Mesenchymal stem cell (in vitro differentiated cells and primary cell): ENCODE data around the gene KDM5B.
"Not testable (repeated sequence)": the region's sequence is repeated elsewhere in the genome, so short reads cannot be mapped to it uniquely, and the experiment has no call there.

ENCODE experiments used
- DNase-seq: peaks from one replicate; pipeline ENCODE4 v3.0.0-alpha.2; 2013
- H2AFZ ChIP-seq: one replicate; pipeline ENCODE4 v1.6.1; 2013; ENCODE audit warnings: low read depth, mild to moderate bottlenecking, control low read depth, inconsistent platforms, low read length, moderate library complexity
- H2AK5ac ChIP-seq: 2 replicates; pipeline ENCODE4 v1.6.1; 2013; ENCODE audit warnings: low read length, moderate library complexity, mild to moderate bottlenecking, inconsistent platforms; ENCODE audit not compliant: severe bottlenecking
- H2BK120ac ChIP-seq: one replicate; pipeline ENCODE4 v1.6.1; 2013; ENCODE audit warnings: low read depth, mild to moderate bottlenecking, inconsistent platforms, low read length, moderate library complexity
- H2BK12ac ChIP-seq, 2 experiments: one replicate each; pipeline ENCODE4 v1.6.1; 2013; ENCODE audit warnings: inconsistent platforms in 2 of 2, low read length in 2 of 2, mild to moderate bottlenecking in 2 of 2, moderate library complexity in 2 of 2, control low read depth in 1 of 2
- H2BK15ac ChIP-seq: one replicate; pipeline ENCODE4 v1.6.1; 2013; ENCODE audit warnings: mild to moderate bottlenecking, low read depth, inconsistent platforms; ENCODE audit not compliant: poor library complexity, severe bottlenecking
- H2BK5ac ChIP-seq: 2 replicates; pipeline ENCODE4 v1.6.1; 2013; ENCODE audit warnings: low read depth, mild to moderate bottlenecking, low read length, control low read depth, inconsistent platforms; ENCODE audit not compliant: poor library complexity, severe bottlenecking
- H3K14ac ChIP-seq, 2 experiments: one replicate each; pipeline ENCODE4 v1.6.1; 2013; ENCODE audit warnings: inconsistent platforms in 2 of 2, low read length in 2 of 2, control low read depth in 1 of 2, mild to moderate bottlenecking in 1 of 2, moderate library complexity in 1 of 2
- H3K18ac ChIP-seq, 2 experiments: one replicate each; pipeline ENCODE4 v1.6.1; 2013; ENCODE audit warnings: inconsistent platforms in 2 of 2, low read length in 2 of 2, control low read depth in 1 of 2, low read depth in 1 of 2, mild to moderate bottlenecking in 1 of 2
- H3K23ac ChIP-seq, 2 experiments: one replicate each; pipeline ENCODE4 v1.6.1; 2013; ENCODE audit warnings: inconsistent platforms in 2 of 2, low read length in 2 of 2, mild to moderate bottlenecking in 2 of 2, moderate library complexity in 2 of 2, control low read depth in 1 of 2
- H3K27ac ChIP-seq: 2 replicates; pipeline ENCODE4 v1.5.1; 2013; ENCODE audit warnings: mild to moderate bottlenecking, moderate library complexity, low read length, control low read depth, inconsistent platforms; ENCODE audit not compliant: poor library complexity, severe bottlenecking
- H3K27me3 ChIP-seq, 2 experiments: 2 replicates each; pipeline versions ENCODE4 v1.6.1 to v1.7.0; 2013; ENCODE audit warnings: low read length in 2 of 2, mild to moderate bottlenecking in 2 of 2, moderate library complexity in 2 of 2, control low read depth in 1 of 2, inconsistent platforms in 1 of 2; ENCODE audit not compliant: control insufficient read depth in 1 of 2, insufficient read depth in 1 of 2
- H3K36me3 ChIP-seq, 2 experiments: 2 replicates each; pipeline versions ENCODE4 v1.6.1 to v1.7.0; 2013; ENCODE audit warnings: low read length in 2 of 2, control low read depth in 1 of 2, inconsistent platforms in 1 of 2, low read depth in 1 of 2, mild to moderate bottlenecking in 1 of 2; ENCODE audit not compliant: insufficient read depth in 2 of 2, control insufficient read depth in 1 of 2
- H3K4ac ChIP-seq, 2 experiments: one replicate each; pipeline ENCODE4 v1.6.1; 2013; ENCODE audit warnings: inconsistent platforms in 2 of 2, low read length in 2 of 2, mild to moderate bottlenecking in 2 of 2, moderate library complexity in 2 of 2, control low read depth in 1 of 2, low read depth in 1 of 2
- H3K4me1 ChIP-seq: 2 replicates; pipeline ENCODE4 v1.6.1; 2013; ENCODE audit warnings: low read depth, low read length, control low read depth; ENCODE audit not compliant: control insufficient read depth, insufficient read depth
- H3K4me2 ChIP-seq: 2 replicates; pipeline ENCODE4 v1.6.1; 2013; ENCODE audit warnings: low read length, mild to moderate bottlenecking, inconsistent platforms; ENCODE audit not compliant: poor library complexity, severe bottlenecking
- H3K4me3 ChIP-seq, 2 experiments: 2 replicates each; pipeline versions ENCODE4 v1.5.1 to v1.7.0; 2013; ENCODE audit warnings: low read length in 2 of 2, mild to moderate bottlenecking in 2 of 2, control low read depth in 1 of 2, low read depth in 1 of 2; ENCODE audit not compliant: insufficient read depth in 1 of 2
- H3K79me1 ChIP-seq: replicated peaks from 2 replicates; pipeline ENCODE4 v1.6.1; 2013; ENCODE audit warnings: mild to moderate bottlenecking, control low read depth, low read length, inconsistent platforms; ENCODE audit not compliant: poor library complexity, severe bottlenecking
- H3K9ac ChIP-seq: 2 replicates; pipeline ENCODE4 v1.7.0; 2013; ENCODE audit warnings: mild to moderate bottlenecking, low read length, moderate library complexity
- H3K9me3 ChIP-seq: 2 replicates; pipeline ENCODE4 v1.7.0; 2013; ENCODE audit warnings: mild to moderate bottlenecking, low read length; ENCODE audit not compliant: control insufficient read depth
- H4K8ac ChIP-seq: one replicate; pipeline ENCODE4 v1.6.1; 2013; ENCODE audit warnings: inconsistent platforms, mild to moderate bottlenecking, low read length, moderate library complexity
- H4K91ac ChIP-seq: one replicate; pipeline ENCODE4 v1.6.1; 2013; ENCODE audit warnings: mild to moderate bottlenecking, low read length, inconsistent platforms
- WGBS: methylation state at CpG from one replicate; pipeline ENCODE4 v1.1.7; 2013; ENCODE audit warnings: mixed read lengths; 5-methylcytosine and 5-hydroxymethylcytosine counted together

Gene KDM5B

GRCh38 chr1:202745323-202745888 is 62.8 kb downstream of the KDM5B start:
- H4K91ac ChIP-seq: no peak overlapping the region
- 86% methylated on average over 2 of the region's 3 CpGs for WGBS
- no peak for DNase-seq
- H3K4me3 ChIP-seq: no peak overlapping the region
- peaks cover 34 to 97% of the 10 kb centered on the region in 2 experiments for H3K36me3 ChIP-seq
- H3K14ac ChIP-seq: no peak overlapping the region
- no peaks in the 10 kb centered on the region for H3K27me3 ChIP-seq
- no peak overlapping the region for H3K4me2 ChIP-seq
- H3K9ac ChIP-seq: no peak overlapping the region
- no peak overlapping the region for H4K8ac ChIP-seq
- no peak overlapping the region for H3K4ac ChIP-seq
- no peak overlapping the region for H3K27ac ChIP-seq
- no peak overlapping the region for H2BK120ac ChIP-seq
- H3K23ac ChIP-seq: no peak overlapping the region
- peaks cover 17% of the 10 kb centered on the region for H3K79me1 ChIP-seq
- H2BK15ac ChIP-seq: no peak overlapping the region
- no peak overlapping the region for H2AK5ac ChIP-seq
- no peak overlapping the region for H2AFZ ChIP-seq
- no peak overlapping the region for H3K18ac ChIP-seq
- no peak overlapping the region for H2BK12ac ChIP-seq
- H2BK5ac ChIP-seq: no peak overlapping the region
- H3K4me1 ChIP-seq: no peaks in the 10 kb centered on the region
- H3K9me3 ChIP-seq: no peaks in the 10 kb centered on the region

- DNase-seq, H2AK5ac ChIP-seq, H3K9ac ChIP-seq, H2AFZ ChIP-seq, H2BK120ac ChIP-seq, H3K4me1 ChIP-seq, H3K23ac ChIP-seq, H3K27ac ChIP-seq, H3K27me3 ChIP-seq, H3K4ac ChIP-seq, H2BK12ac ChIP-seq, H3K4me2 ChIP-seq, H4K91ac ChIP-seq, H3K18ac ChIP-seq, H3K4me3 ChIP-seq, H3K9me3 ChIP-seq, H4K8ac ChIP-seq, H3K14ac ChIP-seq, H2BK15ac ChIP-seq, H2BK5ac ChIP-seq: not testable (repeated sequence)
- 97% methylated on average over 2 of the region's 3 CpGs for WGBS
- peaks cover 17% of the 10 kb centered on the region for H3K79me1 ChIP-seq
- peaks cover 32 to 92% of the 10 kb centered on the region in 2 experiments for H3K36me3 ChIP-seq
Observed at GRCh38 chr1:202744770-202745169, 63.5 kb downstream of the KDM5B start.

- Histone ChIP-seq H2BK5ac (no peak overlapping the region), H3K4me2 (no peak overlapping the region), H2BK120ac (no peak overlapping the region), H4K8ac (no peak overlapping the region), H3K4ac (no peak overlapping the region), H3K23ac (no peak overlapping the region), H3K4me3 (no peak overlapping the region), H3K4me1 (no peaks in the 10 kb centered on the region), H4K91ac (no peak overlapping the region), H3K14ac (no peak overlapping the region), H3K27me3 (no peaks in the 10 kb centered on the region), H3K9ac (no peak overlapping the region), H2BK15ac (no peak overlapping the region), H3K36me3 (peaks cover 26 to 87% of the 10 kb centered on the region in 2 experiments), H2BK12ac (no peak overlapping the region), H3K18ac (no peak overlapping the region), H2AK5ac (no peak overlapping the region), H3K79me1 (peaks cover 13% of the 10 kb centered on the region), H3K27ac (no peak overlapping the region), H2AFZ (no peak overlapping the region), H3K9me3 (no peaks in the 10 kb centered on the region)
- WGBS: 95% methylated on average over 6 of the region's 6 CpGs
- DNase-seq: no peak
Observed at GRCh38 chr1:202742496-202742895, 65.7 kb downstream of the KDM5B start.

GRCh38 chr1:202733251-202733650 is 75.0 kb downstream of the KDM5B start:
- no peak overlapping the region for H3K4me3 ChIP-seq
- no peaks in the 10 kb centered on the region for H3K4me1 ChIP-seq
- H2BK15ac ChIP-seq: no peak overlapping the region
- no peaks in the 10 kb centered on the region for H3K9me3 ChIP-seq
- H3K23ac ChIP-seq: no peak overlapping the region
- no peak overlapping the region for H3K9ac ChIP-seq
- H4K8ac ChIP-seq: no peak overlapping the region
- H3K14ac ChIP-seq: no peak overlapping the region
- DNase-seq: no peak
- H3K36me3 ChIP-seq: peaks cover 27 to 99% of the 10 kb centered on the region in 2 experiments
- no peaks in the 10 kb centered on the region for H3K27me3 ChIP-seq
- no peak overlapping the region for H4K91ac ChIP-seq
- H2AK5ac ChIP-seq: no peak overlapping the region
- H3K18ac ChIP-seq: no peak overlapping the region
- no peak overlapping the region for H2BK12ac ChIP-seq
- H3K79me1 ChIP-seq: peaks cover 23% of the 10 kb centered on the region
- H3K4ac ChIP-seq: no peak overlapping the region
- no peak overlapping the region for H2BK120ac ChIP-seq
- no peak overlapping the region for H2AFZ ChIP-seq
- WGBS: 96% methylated on average over 10 of the region's 10 CpGs
- no peak overlapping the region for H3K4me2 ChIP-seq
- no peak overlapping the region for H3K27ac ChIP-seq
- H2BK5ac ChIP-seq: no peak overlapping the region
